PFSK-1 (cell line): ENCODE results near the gene IKZF1.

ENCODE experiments used
- FOXP2 ChIP-seq: optimal IDR thresholded peaks from 2 replicates; pipeline ENCODE3; 2011; ENCODE audit warnings: borderline replicate concordance, control low read depth, inconsistent platforms; ENCODE audit not compliant: insufficient read depth; ENCODE audit errors: extremely low read length, extremely low read depth
- POLR2AphosphoS5 ChIP-seq: IDR thresholded peaks from 2 replicates; pipeline ENCODE4 v1.6.1; 2012; ENCODE audit warnings: low read depth, mild to moderate bottlenecking, control low read depth, low read length, moderate library complexity
- SIN3A ChIP-seq: IDR thresholded peaks from 2 replicates; pipeline ENCODE4 v1.6.1; 2012; ENCODE audit warnings: mild to moderate bottlenecking, low read length, moderate library complexity, borderline replicate concordance; ENCODE audit not compliant: insufficient read depth
- TAF1 ChIP-seq: IDR thresholded peaks from 2 replicates; pipeline ENCODE4 v1.6.1; 2012; ENCODE audit warnings: low read length, control low read depth, borderline replicate concordance; ENCODE audit not compliant: insufficient read depth
- TF ChIP-seq, protein P1 (sequence below), 2 experiments: IDR thresholded peaks; 2 replicates each; pipeline versions ENCODE4 v1.6.1 to v1.8.0; 2011 to 2012; ENCODE audit warnings: low read depth in 2 of 2, low read length in 2 of 2, control low read depth in 1 of 2, inconsistent platforms in 1 of 2, mild to moderate bottlenecking in 1 of 2, moderate library complexity in 1 of 2; ENCODE audit not compliant: insufficient read depth in 1 of 2

The IKZF1 gene

DNA sequence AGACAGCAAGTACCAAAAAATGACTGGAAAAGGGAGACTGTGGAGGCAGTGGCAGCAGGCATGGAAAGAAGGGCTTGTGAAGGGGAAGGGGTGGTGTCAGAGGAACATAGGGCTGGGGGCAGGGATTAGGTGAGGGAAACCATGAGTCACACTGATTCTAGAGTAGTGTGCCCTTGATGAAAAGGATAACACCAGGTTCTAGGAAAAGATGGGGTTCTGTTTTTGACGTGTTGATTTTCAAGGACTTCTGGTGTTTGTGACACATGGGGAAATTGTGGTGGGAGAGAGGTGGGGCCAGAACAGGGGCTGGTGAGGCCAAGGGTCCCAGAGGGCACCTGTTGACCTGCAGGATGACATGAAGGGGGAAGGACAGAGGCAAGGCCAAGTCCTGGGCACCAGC, 88.6 kb downstream of the IKZF1 start:
- no peak for TF ChIP-seq TAF1
- TF ChIP-seq, protein P1, sequence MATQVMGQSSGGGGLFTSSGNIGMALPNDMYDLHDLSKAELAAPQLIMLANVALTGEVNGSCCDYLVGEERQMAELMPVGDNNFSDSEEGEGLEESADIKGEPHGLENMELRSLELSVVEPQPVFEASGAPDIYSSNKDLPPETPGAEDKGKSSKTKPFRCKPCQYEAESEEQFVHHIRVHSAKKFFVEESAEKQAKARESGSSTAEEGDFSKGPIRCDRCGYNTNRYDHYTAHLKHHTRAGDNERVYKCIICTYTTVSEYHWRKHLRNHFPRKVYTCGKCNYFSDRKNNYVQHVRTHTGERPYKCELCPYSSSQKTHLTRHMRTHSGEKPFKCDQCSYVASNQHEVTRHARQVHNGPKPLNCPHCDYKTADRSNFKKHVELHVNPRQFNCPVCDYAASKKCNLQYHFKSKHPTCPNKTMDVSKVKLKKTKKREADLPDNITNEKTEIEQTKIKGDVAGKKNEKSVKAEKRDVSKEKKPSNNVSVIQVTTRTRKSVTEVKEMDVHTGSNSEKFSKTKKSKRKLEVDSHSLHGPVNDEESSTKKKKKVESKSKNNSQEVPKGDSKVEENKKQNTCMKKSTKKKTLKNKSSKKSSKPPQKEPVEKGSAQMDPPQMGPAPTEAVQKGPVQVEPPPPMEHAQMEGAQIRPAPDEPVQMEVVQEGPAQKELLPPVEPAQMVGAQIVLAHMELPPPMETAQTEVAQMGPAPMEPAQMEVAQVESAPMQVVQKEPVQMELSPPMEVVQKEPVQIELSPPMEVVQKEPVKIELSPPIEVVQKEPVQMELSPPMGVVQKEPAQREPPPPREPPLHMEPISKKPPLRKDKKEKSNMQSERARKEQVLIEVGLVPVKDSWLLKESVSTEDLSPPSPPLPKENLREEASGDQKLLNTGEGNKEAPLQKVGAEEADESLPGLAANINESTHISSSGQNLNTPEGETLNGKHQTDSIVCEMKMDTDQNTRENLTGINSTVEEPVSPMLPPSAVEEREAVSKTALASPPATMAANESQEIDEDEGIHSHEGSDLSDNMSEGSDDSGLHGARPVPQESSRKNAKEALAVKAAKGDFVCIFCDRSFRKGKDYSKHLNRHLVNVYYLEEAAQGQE (IDR thresholded peaks at IDR 0.05; ENCODE audit: insufficient read depth in 1 of 2, low read depth in 2 of 2, low read length in 2 of 2): no peak
- TF ChIP-seq SIN3A: no peak
- no peak for TF ChIP-seq POLR2AphosphoS5
- no peak for TF ChIP-seq FOXP2

DNA sequence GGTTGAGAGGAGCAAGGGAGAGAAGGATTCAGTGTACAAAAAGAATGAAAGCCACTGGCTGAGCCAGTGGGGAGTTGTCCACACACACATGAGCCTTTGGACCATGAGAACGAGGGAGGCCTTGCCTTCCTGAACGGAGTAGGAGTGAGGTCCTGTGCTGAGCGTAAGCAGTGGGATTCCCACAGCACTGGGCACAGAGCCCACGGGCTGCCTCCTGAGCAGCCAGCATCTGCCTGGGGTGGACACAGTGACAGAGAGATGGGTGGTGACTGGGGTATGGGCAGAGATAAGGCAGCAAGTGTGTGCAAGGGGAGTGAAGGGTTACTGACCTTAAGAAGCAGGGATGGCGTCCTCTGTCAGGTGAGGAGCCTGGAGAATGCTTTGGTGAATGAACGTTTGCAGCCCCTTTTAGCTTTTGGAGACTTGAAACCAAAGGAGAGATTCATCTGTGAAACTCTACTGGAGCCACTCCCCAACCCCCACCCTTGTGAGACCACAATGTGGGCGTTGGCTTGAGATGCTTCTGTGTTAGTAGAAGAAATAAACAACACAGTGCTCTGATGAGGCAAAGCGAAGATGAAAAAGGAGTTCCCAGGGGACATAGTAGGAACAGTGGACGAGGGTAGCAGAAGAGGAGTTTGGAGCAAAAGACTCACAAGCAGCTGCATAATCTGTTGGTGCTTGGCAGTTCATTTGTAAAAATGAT, 89.2 kb downstream of the IKZF1 start:
- TF ChIP-seq TAF1 (no peak), SIN3A (no peak), FOXP2 (no peak), POLR2AphosphoS5 (no peak)
- TF ChIP-seq, protein P1 (IDR thresholded peaks at IDR 0.05; ENCODE audit: insufficient read depth in 1 of 2, low read depth in 2 of 2, low read length in 2 of 2): no peak

DNA sequence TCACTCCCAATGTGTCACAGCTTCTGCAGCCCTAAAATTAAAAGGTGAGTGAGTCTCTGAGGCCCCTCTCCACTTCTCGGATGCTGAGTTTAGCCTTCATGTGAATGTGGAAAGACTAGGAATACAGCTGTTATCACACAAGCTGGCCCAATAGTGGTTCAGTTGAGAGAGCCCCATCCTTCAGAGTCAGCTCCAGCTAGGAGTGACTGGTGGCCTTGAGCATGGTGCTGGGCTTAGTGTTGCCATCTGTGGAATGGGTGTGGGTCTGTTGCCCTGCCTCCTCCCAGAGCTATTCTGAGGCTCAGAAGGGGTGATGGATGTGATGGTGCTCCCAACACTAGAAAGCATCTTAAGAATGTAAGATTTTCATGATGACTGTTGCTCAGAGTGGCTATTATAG, 89.8 kb downstream of the IKZF1 start:
- TF ChIP-seq POLR2AphosphoS5: no peak
- TF ChIP-seq, protein P1 (IDR thresholded peaks at IDR 0.05; ENCODE audit: insufficient read depth in 1 of 2, low read depth in 2 of 2, low read length in 2 of 2): no peak
- TF ChIP-seq SIN3A: no peak
- TF ChIP-seq FOXP2: no peak
- TF ChIP-seq TAF1: no peak

DNA sequence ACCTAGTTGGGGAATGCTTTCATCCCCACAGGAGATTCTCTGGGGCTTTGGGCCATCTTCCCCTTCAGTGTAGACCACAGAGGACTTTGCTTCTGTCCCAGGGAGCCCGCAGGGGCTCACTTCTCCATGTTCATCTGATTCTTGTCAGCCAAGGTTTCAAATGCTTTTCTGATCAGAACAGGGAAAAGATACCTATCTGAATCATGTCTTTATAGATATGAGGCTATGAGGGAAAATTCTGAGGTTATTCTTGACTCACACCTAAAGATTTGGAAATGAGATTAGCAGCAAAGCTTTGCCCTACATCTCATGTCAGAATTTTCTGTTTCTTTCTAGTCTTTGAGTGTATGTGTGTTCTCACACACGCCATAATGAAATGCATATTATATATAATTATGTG, 92.3 kb downstream of the IKZF1 start:
- TF ChIP-seq TAF1 (no peak), FOXP2 (no peak), POLR2AphosphoS5 (no peak), SIN3A (no peak)
- TF ChIP-seq, protein P1 (IDR thresholded peaks at IDR 0.05; ENCODE audit: insufficient read depth in 1 of 2, low read depth in 2 of 2, low read length in 2 of 2): no peak

DNA sequence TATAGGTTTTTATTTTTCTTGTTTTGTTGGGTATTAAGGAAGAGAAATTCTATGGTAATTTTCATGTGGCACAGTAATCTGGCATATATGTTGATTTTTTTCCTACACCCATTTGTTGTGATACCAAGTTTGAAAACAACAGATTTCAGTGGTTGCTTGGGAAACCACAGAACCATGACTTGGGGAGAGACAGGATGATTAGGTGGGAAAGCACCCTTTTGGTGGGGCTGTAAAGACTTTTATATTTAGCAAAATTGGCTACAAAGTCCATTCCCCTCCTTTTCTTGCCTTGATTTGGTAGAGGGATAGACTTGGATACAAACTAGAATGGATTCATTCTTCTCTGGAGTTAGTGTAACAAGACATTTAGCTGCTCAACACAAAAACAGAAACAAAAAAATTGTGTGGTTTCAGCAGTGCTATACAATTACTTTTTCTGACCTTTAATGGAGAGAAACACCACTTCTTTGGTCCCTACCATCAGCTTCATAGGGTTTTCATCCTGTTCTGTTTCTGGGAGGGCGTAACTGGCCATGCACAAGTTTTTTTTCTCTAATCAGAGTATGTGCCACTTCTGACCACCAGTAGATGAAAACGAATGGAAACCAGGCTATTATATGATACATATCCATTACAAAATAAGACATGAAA, 92.9 kb downstream of the IKZF1 start:
- TF ChIP-seq FOXP2 (no peak), TAF1 (no peak), POLR2AphosphoS5 (no peak), SIN3A (no peak)
- TF ChIP-seq, protein P1 (IDR thresholded peaks at IDR 0.05; ENCODE audit: insufficient read depth in 1 of 2, low read depth in 2 of 2, low read length in 2 of 2): no peak
